Kidney (tissue), 14 donors: ENCODE measurements around the gene GALNS. TPM values are rescaled to one million over a fixed set of nuclear protein-coding genes. Genes with fewer than 3 reads are reported as not detected.
"Not testable (repeated sequence)": the region's sequence is repeated elsewhere in the genome, so short reads cannot be mapped to it uniquely, and the experiment has no call there.

Experiments used
- DNase-seq, 5 donors: peaks; one replicate each; pipeline ENCODE4 v3.0.0-alpha.2; 2013 to 2020
- FAIRE-seq: peaks from 2 replicates; lab custom pipeline; 2012; peaks lifted over from hg19 to GRCh38; lab: Jason Lieb, UNC
- H3K27ac ChIP-seq, 2 donors: one replicate each; pipeline ENCODE4 v1.7.0; 2013; ENCODE audit warnings: low read depth in 2 of 2, low read length in 2 of 2, inconsistent platforms in 1 of 2
- H3K27me3 ChIP-seq: one replicate; pipeline ENCODE4 v1.7.1; 2013; ENCODE audit warnings: low read length, inconsistent platforms; ENCODE audit not compliant: control insufficient read depth, insufficient read depth
- H3K36me3 ChIP-seq, 3 donors: one replicate each; pipeline versions ENCODE4 v1.7.0 to v1.7.1; 2013; ENCODE audit warnings: low read length in 3 of 3, control low read depth in 1 of 3, inconsistent platforms in 1 of 3; ENCODE audit not compliant: insufficient read depth in 3 of 3, control insufficient read depth in 2 of 3
- H3K4me1 ChIP-seq, 3 donors: one replicate each; pipeline versions ENCODE4 v1.7.0 to v1.7.1; 2013; ENCODE audit warnings: low read length in 3 of 3, inconsistent platforms in 1 of 3, low read depth in 1 of 3; ENCODE audit not compliant: control insufficient read depth in 2 of 3, insufficient read depth in 2 of 3
- H3K4me3 ChIP-seq, 3 donors: one replicate each; pipeline versions ENCODE4 v1.7.0 to v1.8.1; 2013; ENCODE audit warnings: low read length in 3 of 3, control low read depth in 1 of 3, inconsistent platforms in 1 of 3
- H3K9ac ChIP-seq, 3 donors: one replicate each; pipeline versions ENCODE4 v1.7.0 to v1.7.1; 2013; ENCODE audit warnings: low read length in 3 of 3, control low read depth in 1 of 3, inconsistent platforms in 1 of 3
- H3K9me3 ChIP-seq, 3 donors: one replicate each; pipeline versions ENCODE4 v1.7.0 to v1.7.1; 2013; ENCODE audit warnings: low read length in 3 of 3, control low read depth in 1 of 3, inconsistent platforms in 1 of 3; ENCODE audit not compliant: control insufficient read depth in 2 of 3, insufficient read depth in 1 of 3
- intact Hi-C: fragments of 100-400 bp; cut with DNase I; formaldehyde crosslinking; loops from one replicate; pipeline ENCODE4 v1.11.1; 2022
- polyA plus RNA-seq: library from polyadenylated mRNA; stranded (reverse); fragments of 350-450 nt; fragmentation: Illumina TruSeq; extraction: RNeasy Lipid Tissue Mini Kit (QIAGEN cat#74804); gene quantifications from one replicate; pipeline ENCODE4 v1.2.3, GENCODE V29; 2014; ENCODE audit warnings: low read depth, low replicate concordance; ENCODE audit not compliant: insufficient read depth
- total RNA-seq: library from RNA; stranded (reverse); fragmentation: NEBNext Ultra II Directional; extraction: Animal tissue kit (Norgen Biotek cat#: 25700); gene quantifications from one replicate; pipeline ENCODE4 v1.2.1, GENCODE V29; 2021
- TF ChIP-seq, protein P1 (sequence below): IDR thresholded peaks from 3 replicates; pipeline ENCODE4 v1.5.1; 2012; ENCODE audit warnings: mild to moderate bottlenecking, moderate library complexity, borderline replicate concordance; ENCODE audit not compliant: insufficient read depth; ENCODE audit errors: extremely low read depth
- donor health status: control.
- donor health status: control.
- donor health status: control.
- donor health status: control.
- donor health status: control.
- donor health status: DM: yes; HTN: yes; CAD: no.
- donor health status: Normal renal cell carcinoma (clear cell type).

GALNS gene
- total and polyA plus RNA-seq, 2 donors from 2014 or later: 15.8 to 37.2 TPM

DNA sequence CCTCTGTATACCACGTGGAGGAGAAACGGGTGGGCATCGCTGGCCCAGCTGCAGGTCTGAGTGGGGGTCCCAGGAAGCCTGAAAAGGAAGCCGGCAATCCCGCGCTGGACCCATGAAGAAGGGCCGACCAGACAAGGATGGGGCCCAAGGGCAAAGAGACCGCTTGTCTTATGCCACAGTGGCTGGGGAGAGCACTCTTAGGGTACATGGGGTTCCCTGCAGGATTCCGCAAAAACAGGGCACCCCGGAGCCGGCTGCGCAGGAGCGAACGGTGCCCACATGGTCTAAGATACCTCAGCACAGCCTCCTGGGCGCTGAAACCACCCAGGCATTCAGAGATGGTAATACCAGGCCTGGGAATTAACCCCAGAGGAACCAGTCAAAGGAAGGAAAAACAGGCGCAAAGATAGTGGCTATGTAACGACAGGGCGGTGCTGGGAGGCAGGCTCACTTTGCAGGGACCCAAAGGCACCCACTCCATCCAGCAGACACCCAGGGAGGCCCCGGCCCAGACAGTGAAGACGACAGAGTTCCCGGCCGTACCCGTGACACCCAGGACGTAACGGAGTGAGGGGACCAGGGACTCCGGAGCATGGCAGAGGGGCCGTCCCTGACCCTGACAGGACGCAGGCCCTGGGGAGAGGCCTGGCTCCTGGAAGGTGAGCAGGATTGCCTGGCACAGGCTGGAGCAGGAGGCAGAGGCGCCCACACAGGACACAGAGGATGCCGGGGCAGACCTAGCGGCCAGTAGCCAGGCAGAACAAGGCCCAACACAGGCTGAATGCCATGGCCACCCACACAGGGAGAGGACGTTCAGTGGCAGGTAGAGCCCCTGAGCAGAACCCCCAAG, 82.0 kb downstream of the GALNS start:
- TF ChIP-seq, protein P1, sequence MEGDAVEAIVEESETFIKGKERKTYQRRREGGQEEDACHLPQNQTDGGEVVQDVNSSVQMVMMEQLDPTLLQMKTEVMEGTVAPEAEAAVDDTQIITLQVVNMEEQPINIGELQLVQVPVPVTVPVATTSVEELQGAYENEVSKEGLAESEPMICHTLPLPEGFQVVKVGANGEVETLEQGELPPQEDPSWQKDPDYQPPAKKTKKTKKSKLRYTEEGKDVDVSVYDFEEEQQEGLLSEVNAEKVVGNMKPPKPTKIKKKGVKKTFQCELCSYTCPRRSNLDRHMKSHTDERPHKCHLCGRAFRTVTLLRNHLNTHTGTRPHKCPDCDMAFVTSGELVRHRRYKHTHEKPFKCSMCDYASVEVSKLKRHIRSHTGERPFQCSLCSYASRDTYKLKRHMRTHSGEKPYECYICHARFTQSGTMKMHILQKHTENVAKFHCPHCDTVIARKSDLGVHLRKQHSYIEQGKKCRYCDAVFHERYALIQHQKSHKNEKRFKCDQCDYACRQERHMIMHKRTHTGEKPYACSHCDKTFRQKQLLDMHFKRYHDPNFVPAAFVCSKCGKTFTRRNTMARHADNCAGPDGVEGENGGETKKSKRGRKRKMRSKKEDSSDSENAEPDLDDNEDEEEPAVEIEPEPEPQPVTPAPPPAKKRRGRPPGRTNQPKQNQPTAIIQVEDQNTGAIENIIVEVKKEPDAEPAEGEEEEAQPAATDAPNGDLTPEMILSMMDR: no peak
- intact Hi-C loops: no loop called here
- FAIRE-seq: no peak
- peak overlapping the region in 1 of 3 donors; percentile 19 for H3K9ac ChIP-seq
- DNase-seq: no peak
- H3K4me1 ChIP-seq: peaks cover 0 to 39% (median 7%) of the 10 kb centered on the region in 3 donors
- no peak overlapping the region for H3K27ac ChIP-seq
- H3K27me3 ChIP-seq: no peaks in the 10 kb centered on the region
- H3K4me3 ChIP-seq: no peak overlapping the region
- H3K9me3 ChIP-seq: no peaks in the 10 kb centered on the region
- no peaks in the 10 kb centered on the region for H3K36me3 ChIP-seq

DNA sequence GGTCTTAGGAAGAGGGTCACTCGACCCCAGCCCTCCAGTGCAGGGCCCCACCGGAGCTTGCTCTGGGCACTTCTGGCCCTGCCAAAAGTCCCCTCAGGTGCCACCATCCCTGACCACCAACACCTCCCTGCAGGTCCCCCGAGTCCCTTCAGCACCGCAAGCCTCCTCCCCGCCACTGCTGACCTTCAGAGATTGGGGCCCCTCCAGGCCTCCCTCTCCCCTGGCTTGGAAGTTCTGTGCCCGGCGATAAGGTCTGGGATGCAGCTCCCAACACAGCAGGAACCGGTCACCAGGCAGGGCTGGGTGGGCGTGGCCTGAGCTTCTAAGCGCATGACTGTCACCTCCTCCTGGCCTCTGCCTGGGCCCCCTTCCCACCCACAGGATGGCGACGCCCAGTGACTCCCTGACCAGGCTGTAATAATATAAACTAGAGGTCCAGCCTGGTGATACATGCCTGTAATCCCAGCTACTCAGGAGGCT, 82.9 kb downstream of the GALNS start:
- Histone ChIP-seq H3K9ac (no peak overlapping the region), H3K4me3 (no peak overlapping the region), H3K36me3 (no peaks in the 10 kb centered on the region), H3K4me1 (peaks cover 0 to 39% (median 9%) of the 10 kb centered on the region in 3 donors), H3K27ac (no peak overlapping the region), H3K9me3 (no peaks in the 10 kb centered on the region), H3K27me3 (no peaks in the 10 kb centered on the region)
- peak in 4 of 5 donors; percentile 59 to 85 (median 71) for DNase-seq
- TF ChIP-seq, protein P1: no peak
- intact Hi-C loops: no loop called here
- FAIRE-seq: no peak

DNA sequence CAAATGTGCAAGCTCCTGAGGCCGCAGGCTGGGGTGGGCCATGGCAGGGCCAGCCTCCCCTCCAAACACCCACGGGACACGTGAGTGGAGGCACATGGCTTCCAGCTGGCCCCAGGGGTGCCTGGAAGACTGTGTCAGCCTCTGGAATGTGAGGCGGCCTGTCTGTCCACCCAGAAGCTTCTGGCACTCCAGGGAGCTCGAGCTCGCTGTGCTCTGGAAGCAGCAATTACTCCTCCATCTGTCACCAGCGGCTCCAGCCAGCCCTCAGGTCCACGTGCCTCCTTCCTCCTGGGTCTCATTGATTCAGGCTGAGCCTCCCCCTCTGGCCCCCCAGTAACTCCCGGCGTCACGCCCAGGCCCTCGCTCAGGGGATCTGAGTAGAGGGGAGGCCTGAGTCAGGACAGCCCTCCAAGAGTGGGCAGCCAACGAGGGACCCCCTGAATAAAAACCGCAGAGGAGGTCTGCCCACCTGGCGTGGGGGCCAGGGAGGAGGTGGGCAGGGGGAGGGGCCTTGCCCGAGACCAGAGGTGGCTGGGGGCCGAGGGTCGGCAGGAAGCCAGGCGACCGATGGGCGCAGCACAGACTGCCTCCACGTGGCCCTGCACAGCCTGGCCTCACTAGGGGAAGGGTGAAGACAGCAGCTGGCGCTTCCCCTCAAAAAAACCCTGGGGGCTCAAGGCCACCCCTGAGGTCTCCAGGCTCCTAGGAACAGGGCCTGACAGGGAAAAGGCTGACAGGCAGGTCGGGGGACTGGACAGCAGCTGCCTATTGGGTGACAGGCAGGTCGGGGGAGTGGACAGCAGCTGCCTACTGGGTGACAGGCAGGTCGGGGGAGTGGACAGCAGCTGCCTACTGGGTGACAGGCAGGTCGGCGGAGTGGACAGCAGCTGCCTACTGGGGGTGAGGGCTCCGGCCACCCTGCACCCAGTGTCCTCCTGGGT, 83.6 kb downstream of the GALNS start:
- Histone ChIP-seq H3K9ac (peak overlapping the region in 1 of 3 donors; percentile 19), H3K27me3 (no peaks in the 10 kb centered on the region), H3K27ac (peak overlapping the region; percentile 67 to 73), H3K9me3 (no peaks in the 10 kb centered on the region), H3K36me3 (no peaks in the 10 kb centered on the region), H3K4me1 (peaks cover 0 to 46% (median 14%) of the 10 kb centered on the region in 3 donors), H3K4me3 (no peak overlapping the region)
- DNase-seq (peak in 4 of 5 donors; percentile 70 to 93 (median 78)), FAIRE-seq (no peak)
- intact Hi-C loops: no loop called here
- TF ChIP-seq, protein P1: no peak

DNA sequence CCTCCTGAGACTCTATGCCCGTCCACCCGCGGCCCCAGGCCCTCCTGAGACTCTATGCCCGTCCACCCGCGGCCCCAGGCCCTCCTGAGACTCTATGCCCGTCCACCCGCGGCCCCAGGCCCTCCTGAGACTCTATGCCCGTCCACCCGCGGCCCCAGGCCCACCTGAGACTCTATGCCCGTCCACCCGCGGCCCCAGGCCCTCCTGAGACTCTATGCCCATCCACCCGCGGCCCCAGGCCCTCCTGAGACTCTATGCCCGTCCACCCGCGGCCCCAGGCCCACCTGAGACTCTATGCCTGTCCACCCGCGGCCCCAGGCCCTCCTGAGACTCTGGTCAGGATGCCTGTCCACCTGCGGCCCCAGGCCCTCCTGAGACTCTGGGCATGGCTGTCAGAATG, 85.0 kb downstream of the GALNS start:
- H3K9ac ChIP-seq: peak overlapping the region in 1 of 3 donors; percentile 22
- peaks cover 0 to 60% (median 22%) of the 10 kb centered on the region in 3 donors for H3K4me1 ChIP-seq
- H3K9me3 ChIP-seq, DNase-seq, intact Hi-C loops, H3K4me3 ChIP-seq, H3K36me3 ChIP-seq, H3K27me3 ChIP-seq, FAIRE-seq: not testable (repeated sequence)
- peak overlapping the region in 1 of 2 donors; percentile 8 for H3K27ac ChIP-seq
